Mucosa of descending colon (tissue), 3 donors: ENCODE measurements around the gene PXN. TPM values are rescaled to one million over a fixed set of nuclear protein-coding genes. Genes with fewer than 3 reads are reported as not detected.
"Not testable (repeated sequence)": the region's sequence is repeated elsewhere in the genome, so short reads cannot be mapped to it uniquely, and the experiment has no call there.

ENCODE experiments used
- ATAC-seq: fragments of 200-7000 bp; cut with Tn5 transposase; one replicate; pipeline ENCODE4 v1.9.1; 2020; ENCODE audit warnings: mild to moderate bottlenecking, moderate library complexity
- DNase-seq, 3 donors: peaks; one replicate each; pipeline ENCODE4 v3.0.0-alpha.2; 2020
- H3K36me3 ChIP-seq: fragments of 200-600 bp; one replicate; pipeline ENCODE4 v1.8.0; 2021; ENCODE audit warnings: low read depth, mild to moderate bottlenecking
- H3K4me1 ChIP-seq: fragments of 200-600 bp; one replicate; pipeline ENCODE4 v1.8.0; 2021; ENCODE audit warnings: low read depth, mild to moderate bottlenecking
- H3K4me3 ChIP-seq: fragments of 200-600 bp; one replicate; pipeline ENCODE4 v1.8.0; 2021; ENCODE audit warnings: mild to moderate bottlenecking
- H3K9me3 ChIP-seq: fragments of 200-600 bp; one replicate; pipeline ENCODE4 v1.8.0; 2021; ENCODE audit warnings: mild to moderate bottlenecking
- CTCF ChIP-seq: fragments of 200-600 bp; IDR thresholded peaks from one replicate; pipeline ENCODE4 v1.8.0; 2022; ENCODE audit warnings: antibody characterized with exemption, mild to moderate bottlenecking
- intact Hi-C, 2 donors: fragments of 100-400 bp; cut with DNase I in 1 of 2; cut with micrococcal nuclease in 1 of 2; formaldehyde crosslinking; loops; one replicate each; pipeline versions ENCODE4 v1.11.0 to v1.11.1; 2022; cut with DNase I, micrococcal nuclease
- total RNA-seq, 3 donors: library from RNA; stranded (reverse); fragmentation: NEBNext Ultra II Directional in 2 of 3; extraction: Animal tissue kit (Norgen Biotek cat#: 25700) in 2 of 3; gene quantifications; one replicate each; pipeline versions ENCODE4 v1.2.1 to v1.2.4, GENCODE V29; 2021 to 2023
- donor health status: DM: no; HTN: no; CAD: no; lungs with moderate emphysema.
- donor health status: DM: no; HTN: no; CAD: no.
- donor health status: DM: no; HTN: yes; CAD: no.

Gene PXN
- total RNA-seq, 3 donors from 2014 or later, result 117 to 167 (median 146) TPM

GRCh38 chr12:120196363-120196762 lies 69.2 kb downstream of the PXN start:
- ATAC-seq (no peak), DNase-seq (peak in 1 of 3 donors; percentile 15)
- intact Hi-C loops, result no loop called here
- no peak for TF ChIP-seq CTCF
- H3K4me1 ChIP-seq, result peaks cover 52% of the 10 kb centered on the region
- H3K36me3 ChIP-seq, result peaks cover 13% of the 10 kb centered on the region
- H3K4me3 ChIP-seq, result no peak overlapping the region
- no peaks in the 10 kb centered on the region for H3K9me3 ChIP-seq

GRCh38 chr12:120194534-120195395 lies 70.8 kb downstream of the PXN start, which contains the start of gene GCN1:
TSS of gene GCN1 (minus strand) at chr12:120194715. CDS start at chr12:120194697, 18 bp downstream.
- TF ChIP-seq CTCF, result no peak
- DNase-seq (peak; percentile 88 to 94 (median 91)), ATAC-seq (peak; percentile 97)
- Histone ChIP-seq H3K36me3 (peaks cover 13% of the 10 kb centered on the region), H3K4me1 (peaks cover 47% of the 10 kb centered on the region), H3K9me3 (no peaks in the 10 kb centered on the region), H3K4me3 (peak within 1 kb of the TSS; percentile 57)
- intact Hi-C loops, result no loop called here

GRCh38 chr12:120194226-120194533 lies 71.3 kb downstream of the PXN start:
- intact Hi-C loops, result no loop called here
- no peak for DNase-seq
- peaks cover 42% of the 10 kb centered on the region for H3K4me1 ChIP-seq
- peak; percentile 55 for ATAC-seq
- H3K4me3 ChIP-seq, result peak overlapping the region; percentile 57
- no peaks in the 10 kb centered on the region for H3K9me3 ChIP-seq
- peaks cover 13% of the 10 kb centered on the region for H3K36me3 ChIP-seq
- TF ChIP-seq CTCF, result no peak

GRCh38 chr12:120193286-120193685 lies 72.2 kb downstream of the PXN start:
- peaks cover 34% of the 10 kb centered on the region for H3K4me1 ChIP-seq
- peaks cover 12% of the 10 kb centered on the region for H3K36me3 ChIP-seq
- intact Hi-C loops, DNase-seq, ATAC-seq, H3K9me3 ChIP-seq, H3K4me3 ChIP-seq: not testable (repeated sequence)

- H3K4me1 ChIP-seq, result peaks cover 27% of the 10 kb centered on the region
- H3K4me3 ChIP-seq, result no peak overlapping the region
- no peak for ATAC-seq
- no peaks in the 10 kb centered on the region for H3K36me3 ChIP-seq
- no peak for DNase-seq
- H3K9me3 ChIP-seq, result no peaks in the 10 kb centered on the region
- intact Hi-C loops, result no loop called here
- no peak for TF ChIP-seq CTCF
These were observed 74.5 kb downstream of the PXN start for GRCh38 chr12:120190985-120191480.

- intact Hi-C loops, result no loop called here
- no peak for TF ChIP-seq CTCF
- no peaks in the 10 kb centered on the region for H3K9me3 ChIP-seq
- DNase-seq (no peak), ATAC-seq (no peak)
- H3K4me1 ChIP-seq, result peaks cover 24% of the 10 kb centered on the region
- H3K4me3 ChIP-seq, result no peak overlapping the region
- H3K36me3 ChIP-seq, result no peaks in the 10 kb centered on the region
These were observed 75.1 kb downstream of the PXN start for GRCh38 chr12:120190386-120190785.
